GM19452 (cell line): ENCODE measurements around the gene BICRAL.
"Not testable (repeated sequence)": the region's sequence is repeated elsewhere in the genome, so short reads cannot be mapped to it uniquely, and the experiment has no call there.

Experiments
- ATAC-seq: cut with Tn5 transposase; IDR thresholded peaks from one replicate; pipeline ENCODE4 v1.9.1; 2021; ENCODE audit not compliant: unreplicated experiment

The BICRAL gene, protein sequence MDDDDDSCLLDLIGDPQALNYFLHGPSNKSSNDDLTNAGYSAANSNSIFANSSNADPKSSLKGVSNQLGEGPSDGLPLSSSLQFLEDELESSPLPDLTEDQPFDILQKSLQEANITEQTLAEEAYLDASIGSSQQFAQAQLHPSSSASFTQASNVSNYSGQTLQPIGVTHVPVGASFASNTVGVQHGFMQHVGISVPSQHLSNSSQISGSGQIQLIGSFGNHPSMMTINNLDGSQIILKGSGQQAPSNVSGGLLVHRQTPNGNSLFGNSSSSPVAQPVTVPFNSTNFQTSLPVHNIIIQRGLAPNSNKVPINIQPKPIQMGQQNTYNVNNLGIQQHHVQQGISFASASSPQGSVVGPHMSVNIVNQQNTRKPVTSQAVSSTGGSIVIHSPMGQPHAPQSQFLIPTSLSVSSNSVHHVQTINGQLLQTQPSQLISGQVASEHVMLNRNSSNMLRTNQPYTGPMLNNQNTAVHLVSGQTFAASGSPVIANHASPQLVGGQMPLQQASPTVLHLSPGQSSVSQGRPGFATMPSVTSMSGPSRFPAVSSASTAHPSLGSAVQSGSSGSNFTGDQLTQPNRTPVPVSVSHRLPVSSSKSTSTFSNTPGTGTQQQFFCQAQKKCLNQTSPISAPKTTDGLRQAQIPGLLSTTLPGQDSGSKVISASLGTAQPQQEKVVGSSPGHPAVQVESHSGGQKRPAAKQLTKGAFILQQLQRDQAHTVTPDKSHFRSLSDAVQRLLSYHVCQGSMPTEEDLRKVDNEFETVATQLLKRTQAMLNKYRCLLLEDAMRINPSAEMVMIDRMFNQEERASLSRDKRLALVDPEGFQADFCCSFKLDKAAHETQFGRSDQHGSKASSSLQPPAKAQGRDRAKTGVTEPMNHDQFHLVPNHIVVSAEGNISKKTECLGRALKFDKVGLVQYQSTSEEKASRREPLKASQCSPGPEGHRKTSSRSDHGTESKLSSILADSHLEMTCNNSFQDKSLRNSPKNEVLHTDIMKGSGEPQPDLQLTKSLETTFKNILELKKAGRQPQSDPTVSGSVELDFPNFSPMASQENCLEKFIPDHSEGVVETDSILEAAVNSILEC

GRCh38 chr6:42781796-42782688, at the start of gene BICRAL:
Gene BICRAL (plus strand): TSS chr6:42782052. CDS start chr6:42822023, 39,971 bp downstream.
- no peak for ATAC-seq

DNA sequence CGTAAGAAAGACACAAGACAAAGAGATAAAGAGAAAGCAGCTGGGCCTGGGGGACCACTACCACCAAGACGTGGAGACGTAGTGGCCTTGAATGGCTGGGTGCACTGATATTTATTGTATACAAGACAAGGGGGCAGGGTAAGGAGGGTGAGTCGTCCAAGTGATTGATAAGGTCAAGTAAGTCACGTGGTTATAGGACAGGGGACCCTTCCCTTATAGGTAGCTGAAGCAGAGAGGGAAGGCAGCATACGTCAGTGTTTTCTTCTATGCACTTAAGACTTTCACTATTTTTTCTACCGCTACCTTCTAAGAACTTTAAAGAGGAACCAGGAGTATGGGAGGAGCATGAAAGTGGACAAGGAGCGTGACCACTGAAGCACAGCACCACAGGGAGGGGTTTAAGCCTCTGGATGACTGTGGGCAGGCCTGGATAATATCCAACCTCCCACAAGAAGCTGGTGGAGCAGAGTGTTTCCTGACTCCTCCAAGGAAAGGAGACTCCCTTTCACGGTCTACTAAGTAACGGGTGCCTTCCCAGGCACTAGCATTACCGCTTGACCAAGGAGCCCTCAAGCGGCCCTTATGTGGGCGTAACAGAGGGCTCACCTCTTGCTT, 47.9 kb upstream of the BICRAL start:
- ATAC-seq, result not testable (repeated sequence)

GRCh38 chr6:42735976-42736375, 45.9 kb upstream of the BICRAL start:
- no peak for ATAC-seq

- ATAC-seq, result no peak
These were observed 41.1 kb upstream of the BICRAL start for GRCh38 chr6:42740725-42741124.

GRCh38 chr6:42742116-42742894, 39.5 kb upstream of the BICRAL start:
- ATAC-seq, result no peak

- no peak for ATAC-seq
These were observed 37.4 kb upstream of the BICRAL start for GRCh38 chr6:42744351-42744893.

DNA sequence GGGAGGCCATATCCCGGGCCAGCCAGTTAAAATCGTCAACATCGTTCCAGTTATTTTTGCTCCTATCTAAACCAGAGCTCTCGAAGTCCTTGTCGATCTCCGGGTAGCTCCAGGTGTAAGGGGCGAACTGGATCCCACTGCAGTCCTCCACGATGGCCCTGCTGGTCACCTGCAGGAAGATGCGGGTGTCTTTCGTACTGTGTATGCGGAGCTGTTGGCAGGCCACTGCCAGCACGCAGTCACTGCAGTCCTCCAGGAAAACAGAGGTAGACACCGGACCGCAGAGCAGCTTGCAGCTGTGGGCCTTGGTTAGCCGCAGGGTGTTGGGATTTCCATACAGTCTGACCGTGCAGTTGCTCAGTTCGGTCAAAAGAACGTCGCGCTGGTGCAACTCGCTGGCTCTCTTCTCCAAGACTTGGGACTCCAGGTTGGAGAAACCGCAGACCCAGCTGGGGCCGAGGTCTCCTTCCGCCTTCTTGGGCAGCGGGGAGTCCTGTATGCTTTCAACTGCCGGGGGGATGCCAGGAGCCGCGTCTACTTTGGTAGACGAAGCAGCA, 36.7 kb upstream of the BICRAL start:
- no peak for ATAC-seq

DNA sequence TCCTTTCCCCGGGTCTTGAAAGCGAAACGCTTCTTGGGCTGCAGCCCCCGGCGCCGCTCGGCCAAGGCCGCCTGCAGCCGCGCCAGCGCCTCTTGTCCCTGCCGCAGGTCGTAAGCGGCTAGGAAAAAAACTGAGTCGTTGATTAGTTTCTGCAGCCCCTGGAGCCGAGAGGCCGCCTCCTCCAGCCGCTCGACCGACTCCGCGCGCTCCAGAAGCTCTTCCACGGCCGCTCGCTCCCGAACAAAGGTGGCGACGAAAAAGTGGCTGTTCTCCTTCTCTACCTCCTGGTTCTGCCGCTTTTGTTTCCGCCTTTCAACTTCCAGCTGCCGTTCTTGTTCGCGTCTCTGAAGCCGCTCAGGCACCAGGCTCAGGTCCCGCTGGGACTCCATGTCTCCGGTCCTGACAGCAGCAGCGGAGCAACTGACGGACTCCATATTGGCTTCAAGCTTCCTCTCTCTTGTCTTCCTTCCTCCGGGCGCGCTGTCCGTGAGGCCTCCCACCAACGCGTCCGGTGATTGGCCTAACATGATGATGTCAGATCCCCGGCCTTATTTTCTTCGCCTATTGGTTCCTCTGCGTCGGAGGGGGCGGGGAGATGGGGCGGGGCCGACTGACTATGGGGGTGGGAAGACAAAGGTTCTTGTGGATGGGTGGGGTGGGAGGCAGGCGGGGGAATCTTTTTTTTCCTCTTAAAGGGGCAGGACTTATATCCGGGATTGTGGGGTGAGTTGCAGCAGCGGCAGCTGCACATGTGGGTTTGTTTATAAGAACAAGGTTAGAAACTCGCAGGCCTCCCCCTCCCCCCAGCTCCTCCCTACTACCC, 36.0 kb upstream of the BICRAL start, which contains the start of gene TBCC:
Gene TBCC (minus strand): TSS at position 464 of the 823 bp plus-strand sequence. CDS start 30 bp downstream, at position 434.
- peak; percentile 78 for ATAC-seq

GRCh38 chr6:42746463-42747391, 35.1 kb upstream of the BICRAL start:
- ATAC-seq, result peak; percentile 43

GRCh38 chr6:42748203-42748898, 33.5 kb upstream of the BICRAL start:
- ATAC-seq, result no peak

DNA sequence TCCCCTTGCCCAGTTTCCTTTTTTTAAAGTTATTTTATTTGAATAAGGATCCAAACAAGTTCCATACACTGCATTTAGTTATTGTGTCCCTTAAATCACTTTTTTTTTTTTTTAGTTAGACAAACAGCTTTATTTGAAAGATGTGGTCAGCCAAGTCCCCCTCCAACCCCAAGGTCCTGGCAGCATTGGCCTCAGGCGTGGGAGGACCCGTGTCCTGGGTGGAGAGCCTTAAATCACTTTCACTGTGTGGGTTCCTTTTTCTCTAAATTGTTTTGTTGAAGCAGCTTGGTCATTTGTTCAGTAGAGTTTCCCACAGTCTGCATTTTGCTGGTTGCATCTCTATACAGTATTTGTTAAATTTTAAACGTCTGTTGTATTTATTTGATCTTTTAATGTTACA, 30.8 kb upstream of the BICRAL start:
- ATAC-seq, result no peak

DNA sequence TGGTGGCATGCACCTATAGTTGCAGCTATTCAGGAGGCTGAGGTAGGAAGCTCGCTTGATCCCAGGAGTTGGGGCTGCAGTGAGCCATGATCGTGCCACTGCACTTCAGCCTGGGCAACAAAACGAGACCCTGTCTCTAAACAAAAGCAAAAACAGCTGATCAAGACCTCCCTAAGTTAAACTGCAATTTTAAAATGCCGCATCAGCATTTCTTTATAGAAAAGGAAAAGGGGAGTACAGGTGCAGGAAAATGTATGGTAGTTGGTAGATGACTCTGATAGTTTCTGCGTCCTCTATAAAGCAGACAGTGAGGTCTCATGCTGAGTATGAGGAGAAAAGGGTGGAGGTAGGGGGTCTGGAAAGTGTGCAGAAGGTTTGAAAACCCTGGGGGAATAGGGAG, 27.1 kb upstream of the BICRAL start:
- no peak for ATAC-seq

GRCh38 chr6:42756722-42757121, 25.1 kb upstream of the BICRAL start:
- ATAC-seq, result no peak

GRCh38 chr6:42758756-42759430, 23.0 kb upstream of the BICRAL start:
- no peak for ATAC-seq

GRCh38 chr6:42761287-42762067, 20.4 kb upstream of the BICRAL start:
- ATAC-seq, result no peak
